Stimulated activated naive CD4-positive, alpha-beta T cell treated with Interleukin-2 at 50 U/mL for 16 hours (primary cell): ENCODE results near the gene GPATCH8.
"Not testable (repeated sequence)": the region's sequence is repeated elsewhere in the genome, so short reads cannot be mapped to it uniquely, and the experiment has no call there.

Experiments used
- DNase-seq: peaks from one replicate; lab custom pipeline; 2025; lab: John Stamatoyannopoulos, UW

The GPATCH8 gene

DNA sequence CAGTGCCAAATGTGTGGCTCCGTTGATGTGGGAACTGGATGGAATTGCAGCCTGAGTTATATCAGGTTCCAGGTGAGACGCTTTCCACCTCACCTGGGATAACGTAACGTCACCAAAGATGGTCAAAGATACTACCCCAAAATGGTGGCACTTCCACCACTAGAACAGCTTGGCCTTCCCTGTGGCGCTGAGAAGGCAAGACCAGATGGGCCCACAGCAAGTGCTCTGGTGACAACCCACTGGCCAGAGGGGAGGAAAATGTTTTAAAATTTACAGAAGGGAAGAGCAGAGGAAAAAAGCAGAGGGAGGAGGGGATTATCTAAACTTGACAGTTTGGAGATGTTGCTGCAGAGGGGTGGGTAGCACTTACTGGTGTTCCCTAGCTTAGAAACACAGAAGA is 106.3 kb downstream of the GPATCH8 start:
- no peak for DNase-seq

DNA sequence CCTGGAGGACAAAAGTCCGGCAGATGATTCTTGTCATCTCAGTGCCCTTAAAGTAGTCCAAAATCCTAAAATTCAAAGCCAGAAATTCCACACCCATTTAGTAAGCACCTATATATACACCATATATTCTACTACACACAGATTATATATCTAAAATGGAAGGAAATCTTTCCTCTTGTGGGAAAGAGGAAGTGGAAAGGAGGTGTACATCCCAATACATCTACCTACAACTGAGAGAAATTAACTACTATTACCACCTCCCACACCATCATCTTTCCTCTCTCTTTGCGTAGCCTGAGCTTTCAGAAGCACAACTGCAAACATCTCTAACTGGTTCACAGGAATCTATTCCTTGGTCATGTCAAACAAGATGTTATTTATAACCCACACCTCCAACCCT is 108.4 kb downstream of the GPATCH8 start:
- no peak for DNase-seq

DNA sequence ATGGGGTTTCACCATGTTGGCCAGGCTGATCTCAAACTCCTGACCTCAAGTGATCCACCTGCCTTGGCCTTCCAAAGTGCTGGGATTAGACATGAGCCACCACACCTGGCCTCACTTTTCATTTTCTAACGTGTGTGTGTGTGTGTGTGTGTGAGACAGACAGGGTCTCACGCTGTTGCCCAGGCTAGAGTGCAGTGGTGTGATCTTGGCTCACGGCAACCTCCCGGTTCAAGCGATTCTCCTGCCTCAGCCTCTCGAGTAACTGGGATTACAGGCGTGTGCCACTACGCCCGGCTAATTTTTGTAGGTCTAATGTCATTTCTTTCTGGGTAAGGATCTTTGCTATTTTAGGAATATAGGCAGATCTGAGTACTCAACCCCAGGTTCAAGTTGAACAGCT is 109.1 kb downstream of the GPATCH8 start:
- DNase-seq = not testable (repeated sequence)

DNA sequence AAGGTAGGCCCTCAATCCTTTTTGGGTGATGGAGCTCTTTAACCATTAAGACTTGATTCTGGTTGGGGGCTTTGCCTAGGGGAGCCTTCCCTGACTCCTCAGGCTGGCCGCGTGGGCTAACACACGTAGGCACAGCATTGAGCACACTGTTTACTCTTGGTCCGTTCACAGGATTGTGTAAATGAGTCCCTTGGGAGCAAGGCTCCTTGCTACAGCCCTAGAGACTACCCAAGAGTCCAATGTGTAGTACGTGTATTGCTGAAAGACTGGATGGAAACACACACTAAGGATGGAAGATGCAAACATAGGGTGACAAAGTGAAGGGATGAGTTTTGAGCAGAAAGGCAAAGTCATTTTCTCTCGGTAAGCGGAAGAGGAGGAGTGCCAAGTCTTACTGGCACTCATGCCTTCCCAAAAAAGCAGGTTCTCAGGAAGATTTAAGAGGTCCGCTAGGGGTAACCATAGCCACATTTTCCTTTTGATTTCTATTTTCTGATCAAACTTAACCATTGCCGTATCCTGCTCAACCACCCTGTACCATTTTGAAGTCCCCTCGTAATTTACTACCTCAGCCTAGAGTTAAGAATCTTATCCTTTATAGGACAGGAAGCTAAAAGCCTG is 112.8 kb downstream of the GPATCH8 start:
- no peak for DNase-seq

DNA sequence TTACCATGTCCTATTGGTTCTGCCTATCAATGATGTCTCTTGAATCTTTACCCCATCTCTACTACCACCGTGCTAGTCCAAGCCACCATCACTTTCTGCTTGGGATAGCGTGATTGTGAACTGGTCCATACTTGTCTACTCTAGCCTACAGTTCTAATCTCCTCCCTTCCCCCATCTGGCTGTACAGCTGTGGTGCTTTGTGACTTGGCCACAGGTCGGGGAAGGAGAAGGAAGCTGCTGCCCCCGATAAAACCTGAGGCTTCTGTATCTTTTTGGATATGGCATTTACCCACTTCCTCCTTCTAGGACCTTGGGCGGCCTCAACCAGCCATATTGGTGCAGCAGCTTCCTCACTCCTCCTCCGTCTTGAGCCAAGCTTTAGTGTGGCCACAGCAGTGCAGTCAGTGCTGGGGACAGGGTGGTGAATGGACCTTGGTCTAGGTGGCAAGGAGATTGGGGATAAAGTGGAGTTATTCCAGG is 113.4 kb downstream of the GPATCH8 start:
- DNase-seq = no peak

DNA sequence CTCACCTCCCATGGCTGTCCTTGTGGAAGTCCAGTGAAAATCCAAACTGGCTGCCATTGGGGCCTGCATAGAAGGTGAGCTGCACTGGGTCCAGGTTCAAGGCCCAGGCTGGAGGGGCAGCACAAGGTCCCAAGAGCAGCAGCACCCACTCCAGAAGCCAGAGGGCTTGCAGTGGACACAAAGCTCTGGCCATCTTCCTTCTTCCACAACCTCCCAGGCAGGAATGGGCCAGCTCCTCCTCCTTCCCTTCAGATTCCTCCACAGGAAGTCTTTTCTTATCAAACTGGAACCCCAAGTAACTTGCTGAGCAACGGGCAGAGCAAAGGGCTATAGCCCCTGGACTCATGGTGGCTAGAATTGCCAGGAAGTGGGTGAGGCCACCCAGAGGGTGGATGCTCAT is 113.9 kb downstream of the GPATCH8 start, which contains the start of gene ITGA2B:
Gene ITGA2B (minus strand): TSS at position 369 of the 400 bp plus-strand sequence. CDS start 176 bp downstream, at position 193.
- DNase-seq = no peak

DNA sequence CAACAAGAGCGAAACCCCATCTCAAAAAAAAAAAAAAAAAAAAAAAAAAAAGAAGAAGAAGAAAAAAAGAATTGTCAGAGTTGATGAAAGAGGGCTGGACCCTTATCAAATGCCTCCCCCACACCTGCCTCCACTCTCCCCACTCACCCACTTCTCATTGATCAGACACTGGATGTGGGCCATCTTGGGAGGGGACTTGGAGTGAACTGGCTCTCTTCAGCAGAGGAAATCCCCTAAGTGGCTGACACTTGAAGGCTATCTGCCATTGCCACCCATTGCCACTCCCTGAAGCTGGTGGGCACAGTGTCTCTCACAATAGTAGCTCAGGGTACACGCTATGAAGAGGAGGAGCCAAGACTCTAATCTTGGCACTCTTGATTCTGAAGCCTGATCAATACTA is 115.4 kb downstream of the GPATCH8 start:
- DNase-seq = no peak

DNA sequence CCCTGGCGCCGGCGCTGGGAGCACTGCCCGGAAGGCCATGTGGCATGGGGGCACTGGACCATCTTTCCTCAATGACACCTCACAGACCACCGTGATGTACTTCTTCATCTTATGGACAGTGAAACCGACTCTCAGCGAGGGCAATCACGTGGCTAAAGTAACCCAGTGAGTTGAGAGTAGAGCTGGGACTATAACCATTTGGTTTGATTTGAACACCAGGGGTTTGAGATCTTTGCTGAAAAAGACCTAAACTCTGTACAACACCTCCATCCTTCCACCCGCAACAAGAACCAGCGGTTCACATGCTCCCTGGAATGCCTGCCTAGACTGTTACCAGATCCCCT is 117.1 kb downstream of the GPATCH8 start:
- DNase-seq = no peak

DNA sequence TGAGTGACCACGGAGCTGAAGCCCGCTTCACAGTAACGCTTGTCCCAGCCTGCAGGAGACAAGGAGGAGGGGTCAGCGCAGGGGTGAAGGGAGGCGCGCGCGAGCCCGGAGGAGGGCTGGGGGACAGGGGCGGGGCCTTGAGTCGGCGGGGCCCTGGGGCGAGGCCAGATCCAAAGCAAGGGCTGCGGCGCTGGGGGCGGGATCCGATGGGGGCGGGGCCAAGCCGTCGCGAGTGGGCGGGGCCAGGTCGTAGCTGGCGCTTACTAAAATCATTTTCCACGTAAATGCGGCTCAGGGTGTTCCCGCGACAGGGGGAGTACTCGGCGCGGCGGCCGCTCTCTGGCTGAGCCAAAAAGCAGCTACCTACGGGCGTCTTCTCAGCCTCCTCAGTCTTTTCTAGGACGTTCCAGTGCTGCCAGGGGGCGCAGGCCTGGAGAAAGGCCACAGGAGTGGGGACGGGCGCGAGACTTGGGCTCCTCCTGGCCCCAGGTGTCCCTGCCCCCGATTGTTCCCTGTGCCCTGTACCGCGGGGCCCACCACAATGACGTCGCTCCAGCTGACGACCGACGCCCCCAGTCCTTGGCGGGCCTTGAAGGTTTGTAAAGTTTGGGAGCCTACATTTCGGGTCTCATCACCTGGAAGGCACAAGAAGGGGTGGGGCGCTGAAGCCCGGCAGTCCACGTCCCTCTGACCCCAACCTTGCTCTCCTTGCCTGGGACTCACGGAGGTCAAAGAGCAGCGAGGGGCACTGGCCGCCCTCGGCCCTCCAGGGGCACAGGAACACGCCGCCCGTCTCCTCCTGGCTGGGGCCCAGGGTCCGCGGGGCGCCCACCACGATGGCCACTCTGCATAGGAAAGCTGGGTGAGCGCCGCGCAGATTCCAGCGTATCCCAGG is 117.7 kb downstream of the GPATCH8 start:
- peak; percentile 86 for DNase-seq

DNA sequence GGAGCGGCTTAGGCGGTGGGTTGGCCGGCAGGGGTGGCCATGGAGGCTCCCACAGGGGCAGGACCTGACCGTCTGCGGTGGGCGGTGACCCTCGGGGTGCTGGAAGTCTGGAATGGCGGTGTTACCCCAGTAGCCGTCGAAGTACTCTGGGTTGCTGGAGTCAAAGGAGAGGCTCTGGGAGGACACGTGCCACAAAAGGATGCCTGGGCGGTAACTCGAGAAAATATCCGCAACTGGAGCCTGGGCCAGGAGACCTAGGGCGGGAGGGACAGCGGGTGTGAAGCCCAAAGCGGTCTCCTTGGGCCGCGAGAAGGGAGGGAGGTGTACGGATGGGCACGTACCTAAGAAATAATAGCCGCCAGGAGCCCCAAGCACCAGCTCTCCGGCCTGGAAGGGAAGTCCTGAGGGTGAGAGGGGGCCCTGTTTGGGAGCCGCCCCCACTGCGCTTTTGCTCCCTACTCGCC is 118.4 kb downstream of the GPATCH8 start:
- no peak for DNase-seq

DNA sequence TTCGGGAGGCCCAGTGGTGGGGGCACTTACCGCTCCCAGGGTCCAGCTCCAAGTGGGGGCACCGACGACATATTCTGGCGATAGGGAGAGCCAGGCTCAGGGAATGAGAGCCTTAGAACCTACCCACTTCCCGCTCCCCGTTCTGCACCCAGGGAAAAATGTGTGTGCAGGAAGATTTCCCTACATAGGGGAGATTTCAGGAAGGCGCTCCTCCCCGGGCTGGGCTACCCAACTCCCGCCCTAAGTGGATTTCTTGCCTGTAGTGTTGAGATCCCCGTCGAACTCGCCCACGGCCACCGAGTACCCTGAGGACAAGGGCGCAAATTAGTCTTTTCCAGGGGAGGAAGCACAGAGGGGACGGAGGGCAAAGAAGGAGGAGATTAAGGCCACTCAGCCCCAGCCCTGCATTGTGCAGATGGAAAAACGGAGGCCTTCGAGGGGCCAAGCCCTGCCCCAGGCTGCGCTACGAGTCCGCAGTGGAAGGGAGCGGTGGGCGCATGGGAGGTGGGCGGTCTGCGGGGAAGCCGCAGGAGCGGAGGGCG is 118.9 kb downstream of the GPATCH8 start:
- DNase-seq = no peak

DNA sequence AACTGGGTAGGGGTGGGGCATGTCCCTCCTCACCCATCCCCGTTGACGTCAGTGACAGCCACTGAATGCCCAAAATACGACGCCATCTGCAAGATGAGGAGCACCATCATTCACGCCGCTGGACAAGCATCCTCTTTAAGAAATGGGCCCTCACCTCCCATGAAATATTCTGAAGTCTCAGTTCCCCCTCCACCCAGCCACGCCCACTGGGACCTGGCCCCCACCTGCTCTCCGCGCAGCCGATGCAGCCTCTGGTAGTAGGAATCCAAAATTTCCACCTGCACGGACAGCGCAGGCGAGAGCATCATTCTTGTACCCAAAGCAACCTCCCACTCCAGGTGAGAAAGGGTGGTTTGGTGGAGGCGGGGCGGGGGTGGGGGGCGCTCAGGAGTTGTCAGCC is 119.3 kb downstream of the GPATCH8 start:
- DNase-seq = no peak

DNA sequence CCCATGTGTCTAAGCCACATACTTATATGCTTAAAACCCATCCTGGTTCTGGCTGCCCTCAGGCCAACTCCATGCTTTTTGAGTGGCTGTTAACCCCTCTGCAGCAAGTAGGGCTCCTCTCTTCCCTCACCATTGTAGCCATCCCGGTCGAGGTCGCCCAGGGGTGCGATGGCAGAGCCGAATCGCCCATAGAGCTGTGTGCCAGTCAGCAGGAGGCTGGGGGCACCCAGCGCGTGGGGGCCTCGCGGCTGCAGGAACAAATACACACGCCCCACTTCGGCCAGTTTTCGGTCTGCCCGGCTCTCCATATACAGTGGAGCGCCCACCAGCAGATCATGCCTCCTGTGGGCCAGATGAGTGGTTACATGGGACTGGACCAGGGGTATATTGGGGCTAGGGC is 119.8 kb downstream of the GPATCH8 start:
- DNase-seq = no peak

DNA sequence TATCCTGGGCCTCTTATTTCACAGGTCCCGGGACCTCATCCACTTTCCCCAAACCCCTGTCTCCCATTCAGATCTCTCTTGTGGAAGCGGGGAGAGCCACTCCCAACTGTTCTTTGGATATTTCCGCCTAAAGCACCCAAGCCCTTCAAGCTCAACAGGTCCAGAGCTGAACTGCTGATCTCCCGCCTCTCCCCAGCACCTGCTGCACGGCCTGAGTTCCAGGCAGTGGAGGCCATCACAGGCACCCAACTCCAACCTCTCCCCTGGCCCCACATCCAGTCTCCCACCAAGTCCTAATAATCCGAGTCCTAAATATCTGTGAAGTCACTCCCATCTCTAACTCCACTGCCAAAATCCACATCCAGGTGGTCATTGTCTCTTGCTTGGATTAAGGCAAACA is 120.3 kb downstream of the GPATCH8 start:
- DNase-seq = no peak

DNA sequence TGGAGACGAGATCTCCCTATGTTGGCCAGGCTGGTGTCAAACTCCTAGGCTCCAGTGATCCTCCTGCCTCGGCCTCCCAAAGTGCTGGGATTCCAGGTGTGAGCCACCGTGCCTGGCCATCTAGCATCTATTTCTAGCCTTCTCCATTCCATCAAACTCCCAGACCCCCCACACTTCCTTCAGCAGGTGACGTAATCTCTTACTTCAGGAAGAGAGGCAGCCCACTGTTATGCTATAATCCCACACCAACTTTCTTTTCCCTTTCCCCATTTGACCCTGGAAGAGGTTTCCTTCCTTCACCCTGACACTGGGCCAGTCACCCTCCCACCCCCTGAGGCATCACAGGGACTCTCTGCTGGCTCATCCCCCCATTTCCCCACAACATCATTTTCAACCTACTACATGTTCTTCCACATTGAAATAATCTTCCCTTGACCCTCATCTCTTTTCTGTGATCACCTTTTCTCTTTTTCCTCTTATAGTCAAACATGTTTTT is 121.3 kb downstream of the GPATCH8 start:
- DNase-seq = no peak

DNA sequence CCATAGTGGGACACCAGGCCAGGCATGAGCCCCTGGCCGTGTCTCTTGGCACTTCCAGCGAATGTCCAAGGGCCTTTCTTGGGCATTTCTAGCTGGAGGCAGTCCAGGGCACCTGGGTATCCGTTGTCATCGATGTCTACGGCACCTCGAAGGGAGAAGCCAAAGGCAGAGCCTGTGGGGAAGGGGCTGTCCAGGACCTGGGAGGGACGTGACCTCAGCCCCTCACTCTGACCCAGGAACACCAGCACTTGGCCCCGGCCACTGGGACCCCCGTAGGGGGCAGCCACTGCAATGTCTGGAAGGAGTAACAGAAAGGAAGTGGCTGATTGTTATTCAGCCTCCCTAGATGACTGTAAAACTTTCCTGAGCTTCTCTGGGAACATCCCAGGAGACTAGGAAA is 122.4 kb downstream of the GPATCH8 start:
- no peak for DNase-seq

DNA sequence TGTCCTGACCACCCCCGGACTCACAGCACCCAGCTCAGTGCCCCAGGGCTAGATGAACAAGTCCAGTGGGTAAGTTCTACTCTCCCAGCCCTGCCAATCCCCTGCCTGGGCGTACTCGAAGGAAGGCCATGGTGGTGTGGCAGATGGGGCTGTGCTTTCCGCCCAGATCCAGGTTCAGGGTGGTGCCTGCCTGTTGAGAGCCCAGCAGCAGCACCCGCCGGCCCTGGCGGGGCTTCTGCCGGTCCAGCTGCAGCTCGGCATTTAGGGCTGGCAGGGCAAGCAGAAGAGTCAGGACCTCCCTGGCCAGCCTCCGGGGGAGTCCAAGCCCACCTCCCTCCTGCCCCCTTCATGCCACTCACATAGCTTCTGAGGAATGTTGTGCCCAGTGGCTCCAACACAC is 123.3 kb downstream of the GPATCH8 start:
- DNase-seq = no peak

DNA sequence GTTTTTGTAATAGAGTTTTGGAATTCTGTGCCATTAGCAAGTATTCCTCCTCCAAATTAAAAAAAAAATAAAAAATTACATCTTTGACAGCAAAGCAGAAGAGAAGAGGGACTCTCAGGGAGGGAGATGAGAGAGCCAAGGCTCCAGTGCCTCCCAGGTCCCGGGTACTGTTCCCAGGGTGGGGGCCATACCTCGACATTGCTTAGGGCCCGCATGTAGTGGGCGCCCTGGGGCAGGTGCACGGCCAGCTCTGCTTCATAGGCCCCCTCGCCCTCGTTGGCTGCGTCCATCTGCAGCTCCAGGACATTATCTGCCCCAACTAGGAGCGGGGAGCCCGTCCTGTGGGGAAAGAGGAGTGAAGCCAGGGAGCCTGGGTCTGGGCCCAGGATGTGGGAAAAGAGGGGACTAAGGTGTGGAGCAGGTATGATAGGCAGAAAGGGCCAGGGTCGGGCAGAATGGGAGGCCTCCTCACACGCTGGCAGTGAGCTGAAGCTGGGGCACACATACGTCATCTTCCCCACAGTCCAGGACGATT is 125.0 kb downstream of the GPATCH8 start:
- no peak for DNase-seq

DNA sequence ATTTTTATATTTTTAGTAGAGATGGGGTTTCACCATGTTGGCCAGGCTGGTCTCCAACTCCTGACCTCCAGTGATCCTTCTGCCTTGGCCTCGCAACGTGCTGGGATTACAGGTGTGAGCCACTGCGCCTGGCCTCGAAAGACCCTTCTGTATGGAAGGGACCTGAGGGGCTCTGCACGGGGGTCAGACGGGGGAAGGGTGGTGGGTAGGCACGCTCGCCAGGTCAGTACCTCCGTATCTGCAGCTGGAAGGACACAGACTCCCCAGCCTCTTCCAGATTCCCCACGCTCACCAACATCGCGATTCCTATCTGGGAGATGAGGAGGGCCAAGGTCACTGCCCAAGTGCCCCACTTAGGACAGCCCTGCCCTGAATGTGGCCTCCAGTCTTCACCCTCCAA is 126.4 kb downstream of the GPATCH8 start:
- DNase-seq = no peak

DNA sequence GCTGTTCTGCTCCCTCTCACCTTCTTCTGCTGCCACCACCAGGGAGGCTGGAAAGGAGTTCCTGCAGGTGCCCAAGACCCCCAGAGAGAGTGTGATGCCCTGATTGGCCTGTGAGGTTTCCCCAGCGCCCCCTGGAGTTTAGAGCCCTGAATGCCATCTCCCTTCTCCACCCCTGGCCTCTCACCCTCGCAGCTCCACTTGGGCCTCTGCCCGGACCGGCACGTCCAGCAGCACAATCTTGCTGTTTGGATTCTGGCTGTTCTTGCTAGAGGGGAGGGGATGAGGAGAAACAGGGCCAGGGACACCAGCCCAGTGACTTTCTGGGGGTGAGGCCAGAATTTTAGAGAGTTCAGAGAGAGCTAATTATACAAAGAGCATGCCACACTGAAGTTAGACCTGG is 127.1 kb downstream of the GPATCH8 start:
- DNase-seq = no peak

DNA sequence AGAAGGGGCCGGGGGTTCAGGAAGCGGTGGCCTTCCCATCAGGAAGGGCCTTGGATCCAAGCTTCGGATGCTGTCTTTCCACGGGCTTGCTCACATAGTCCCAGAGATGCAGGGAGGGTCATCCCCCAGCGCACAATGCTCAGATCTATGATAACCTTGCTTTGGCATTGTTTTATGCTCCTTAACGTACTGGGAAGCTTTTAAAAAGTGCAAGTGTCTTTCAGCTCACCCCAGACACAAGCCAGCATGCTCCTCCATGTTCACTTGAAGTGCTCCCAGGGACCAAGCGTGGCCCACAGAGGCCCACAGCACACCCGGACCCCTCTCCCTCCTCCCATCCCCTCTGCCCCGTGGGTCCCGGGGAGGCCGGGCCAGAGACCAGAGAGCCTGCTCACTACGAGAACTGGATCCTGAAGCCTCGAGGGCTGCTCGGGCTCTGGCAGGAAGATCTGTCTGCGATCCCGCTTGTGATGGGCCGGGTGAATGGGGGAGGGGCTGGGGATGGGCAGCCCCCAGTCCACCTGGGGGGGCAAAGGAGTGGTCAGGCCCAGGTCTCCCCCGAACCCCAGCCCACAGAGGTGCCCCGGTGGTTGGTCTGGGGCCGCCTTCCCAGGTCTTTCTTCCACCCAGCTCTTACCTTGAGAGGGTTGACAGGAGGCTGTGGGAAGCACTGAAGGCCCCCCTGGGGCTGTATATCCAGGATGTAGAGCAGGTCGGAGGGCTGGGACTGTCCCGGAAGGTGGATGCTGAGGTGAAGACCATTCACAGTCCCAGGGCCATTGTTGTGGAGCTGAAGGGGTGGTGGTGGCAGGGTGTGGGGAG is 127.8 kb downstream of the GPATCH8 start:
- DNase-seq = no peak
